Thyroid gland (tissue), 4 donors: ENCODE results near the gene CLRN3.

Source experiments
- CTCF ChIP-seq, 6 experiments: fragments of 200-600 bp in 3 of 6; fragments of 450-650 bp in 3 of 6; sonication (generic) in 3 of 6; IDR thresholded peaks; one replicate each; pipeline ENCODE4 v1.5.1; 2016 to 2019; ENCODE audit warnings: antibody characterized with exemption in 6 of 6, mild to moderate bottlenecking in 2 of 6, inconsistent platforms in 1 of 6, moderate library complexity in 1 of 6
- POLR2A ChIP-seq, 2 donors: fragments of 450-650 bp; IDR thresholded peaks; one replicate each; pipeline ENCODE4 v1.6.1; 2017; ENCODE audit warnings: antibody characterized with exemption in 2 of 2, mild to moderate bottlenecking in 2 of 2, moderate library complexity in 1 of 2

GRCh38 chr10:127934383-127934782 lies 41.6 kb upstream of the CLRN3 start:
- TF ChIP-seq CTCF (IDR thresholded peaks at IDR 0.05) (no peak), POLR2A (IDR thresholded peaks at IDR 0.05) (no peak)
